Measurements from ENCODE around the gene PPP6R1. TPM values are rescaled to one million over a fixed set of nuclear protein-coding genes. Genes with fewer than 3 reads are reported as not detected.

PPP6R1 gene
- total RNA-seq, 2 experiments from 2014 or later, result 89.6 to 161 TPM

- no peak for DNase-seq (ENCODE audit: low spot score)
- H4K20me1 ChIP-seq (ENCODE audit: insufficient read depth, low read length), result no peaks in the 10 kb centered on the region
- no TSS peak for BruUV-seq (replicated peaks)
- ChIA-PET POLR2A (interaction anchor here (0.8 to 1.8 kb wide), 2 partner anchors 23 to 47 kb away, joined by 4 to 5 read pairs; no protein-coding TSS in a partner anchor), CTCF (ENCODE audit: unreplicated experiment) (interaction anchor here (0.6 to 1.2 kb wide), 4 partner anchors 9 to 159 kb away, joined by 3 to 5 read pairs (median 4); partner anchors contain the start of gene TMEM238)
- no peaks in the 10 kb centered on the region for H3K9me3 ChIP-seq (ENCODE audit: low read length)
- H3K36me3 ChIP-seq (ENCODE audit: insufficient read depth, low read length), result peaks cover 31% of the 10 kb centered on the region
- no peaks in the 10 kb centered on the region for H3K79me2 ChIP-seq (ENCODE audit: insufficient read depth, low read depth, low read length)
- H3K4me2 ChIP-seq (ENCODE audit: low read length), result peak overlapping the region; percentile 71
- H3K4me1 ChIP-seq (ENCODE audit: insufficient read depth, low read length, poor library complexity, severe bottlenecking), result peaks cover 30% of the 10 kb centered on the region
- no peaks in the 10 kb centered on the region for H3K9me2 ChIP-seq (ENCODE audit: insufficient read depth, low read length)
- TF ChIP-seq, protein P1, sequence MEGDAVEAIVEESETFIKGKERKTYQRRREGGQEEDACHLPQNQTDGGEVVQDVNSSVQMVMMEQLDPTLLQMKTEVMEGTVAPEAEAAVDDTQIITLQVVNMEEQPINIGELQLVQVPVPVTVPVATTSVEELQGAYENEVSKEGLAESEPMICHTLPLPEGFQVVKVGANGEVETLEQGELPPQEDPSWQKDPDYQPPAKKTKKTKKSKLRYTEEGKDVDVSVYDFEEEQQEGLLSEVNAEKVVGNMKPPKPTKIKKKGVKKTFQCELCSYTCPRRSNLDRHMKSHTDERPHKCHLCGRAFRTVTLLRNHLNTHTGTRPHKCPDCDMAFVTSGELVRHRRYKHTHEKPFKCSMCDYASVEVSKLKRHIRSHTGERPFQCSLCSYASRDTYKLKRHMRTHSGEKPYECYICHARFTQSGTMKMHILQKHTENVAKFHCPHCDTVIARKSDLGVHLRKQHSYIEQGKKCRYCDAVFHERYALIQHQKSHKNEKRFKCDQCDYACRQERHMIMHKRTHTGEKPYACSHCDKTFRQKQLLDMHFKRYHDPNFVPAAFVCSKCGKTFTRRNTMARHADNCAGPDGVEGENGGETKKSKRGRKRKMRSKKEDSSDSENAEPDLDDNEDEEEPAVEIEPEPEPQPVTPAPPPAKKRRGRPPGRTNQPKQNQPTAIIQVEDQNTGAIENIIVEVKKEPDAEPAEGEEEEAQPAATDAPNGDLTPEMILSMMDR (conservative IDR thresholded peaks at IDR 0.05; ENCODE audit: low read length), result no peak
- no peak for TF ChIP-seq EZH2phosphoT487 (IDR thresholded peaks at IDR 0.05; ENCODE audit: borderline replicate concordance, low read depth, low read length)
- intact Hi-C loops (cut with micrococcal nuclease; ENCODE audit: unreplicated experiment), result loop anchor here (5.0 kb wide), 1 partner anchor 36 kb away; the partner anchor contains the start of gene KMT5C
- no peak overlapping the region for H2AFZ ChIP-seq (ENCODE audit: low read length)
- no peak overlapping the region for H3K27ac ChIP-seq (ENCODE audit: low read depth, low read length, poor library complexity, severe bottlenecking)
- no peak overlapping the region for H3K4me3 ChIP-seq (ENCODE audit: low read depth, low read length, poor library complexity, severe bottlenecking)
Observed at GRCh38 chr19:55300886-55301458, 42.2 kb upstream of the PPP6R1 start.

GRCh38 chr19:55299991-55300390, 41.2 kb upstream of the PPP6R1 start:
- H3K9me2 ChIP-seq (ENCODE audit: insufficient read depth, low read length), result no peaks in the 10 kb centered on the region
- BruUV-seq (replicated peaks), result no TSS peak
- TF ChIP-seq, protein P1 (conservative IDR thresholded peaks at IDR 0.05; ENCODE audit: low read length), result no peak
- TF ChIP-seq EZH2phosphoT487 (IDR thresholded peaks at IDR 0.05; ENCODE audit: borderline replicate concordance, low read depth, low read length), result no peak
- DNase-seq (ENCODE audit: low spot score), result no peak
- H3K4me2 ChIP-seq (ENCODE audit: low read length), result no peak overlapping the region
- H2AFZ ChIP-seq (ENCODE audit: low read length), result no peak overlapping the region
- H3K27ac ChIP-seq (ENCODE audit: low read depth, low read length, poor library complexity, severe bottlenecking), result no peak overlapping the region
- H3K4me1 ChIP-seq (ENCODE audit: insufficient read depth, low read length, poor library complexity, severe bottlenecking), result peaks cover 25% of the 10 kb centered on the region
- H3K4me3 ChIP-seq (ENCODE audit: low read depth, low read length, poor library complexity, severe bottlenecking), result no peak overlapping the region
- ChIA-PET CTCF (ENCODE audit: unreplicated experiment) (no interaction called here), POLR2A (no interaction called here)
- H4K20me1 ChIP-seq (ENCODE audit: insufficient read depth, low read length), result no peaks in the 10 kb centered on the region
- intact Hi-C loops (cut with micrococcal nuclease; ENCODE audit: unreplicated experiment), result loop anchor here (5.0 kb wide), 1 partner anchor 37 kb away; the partner anchor contains the start of gene KMT5C
- peaks cover 29% of the 10 kb centered on the region for H3K36me3 ChIP-seq (ENCODE audit: insufficient read depth, low read length)
- H3K79me2 ChIP-seq (ENCODE audit: insufficient read depth, low read depth, low read length), result no peaks in the 10 kb centered on the region
- H3K9me3 ChIP-seq (ENCODE audit: low read length), result no peaks in the 10 kb centered on the region

DNA sequence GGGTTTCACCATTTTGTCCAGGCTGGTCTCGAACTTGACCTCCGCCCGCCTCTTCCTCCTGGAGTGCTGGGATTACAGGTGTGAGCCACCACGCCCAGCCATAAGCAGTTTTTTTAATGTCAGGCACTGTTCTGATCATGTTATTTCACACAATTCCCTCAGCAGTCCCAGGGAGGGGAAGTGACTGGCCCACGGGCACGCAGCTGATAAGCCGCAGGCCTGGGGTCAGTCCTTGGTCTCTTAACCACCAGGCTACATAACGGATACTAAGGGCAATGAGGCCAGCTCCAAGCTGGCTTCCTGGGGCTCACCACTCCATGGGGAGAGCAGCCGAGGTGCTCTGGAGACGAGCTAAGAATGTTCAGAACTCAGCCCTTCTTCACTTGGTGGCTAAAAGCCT, 38.5 kb upstream of the PPP6R1 start:
- CTCF ChIA-PET (ENCODE audit: unreplicated experiment), result no interaction called here
- H3K4me2 ChIP-seq (ENCODE audit: low read length), result no peak overlapping the region
- intact Hi-C loops (cut with micrococcal nuclease; ENCODE audit: unreplicated experiment), result no loop called here
- no peak for DNase-seq (ENCODE audit: low spot score)
- H3K9me3 ChIP-seq (ENCODE audit: low read length), result no peaks in the 10 kb centered on the region
- no peak overlapping the region for H3K4me3 ChIP-seq (ENCODE audit: low read depth, low read length, poor library complexity, severe bottlenecking)
- H3K9me2 ChIP-seq (ENCODE audit: insufficient read depth, low read length), result no peaks in the 10 kb centered on the region
- POLR2A ChIA-PET, result interaction anchor here (0.6 kb wide), 1 partner anchor 40 kb away, joined by 3 read pairs; no protein-coding TSS in a partner anchor
- no peaks in the 10 kb centered on the region for H4K20me1 ChIP-seq (ENCODE audit: insufficient read depth, low read length)
- H3K36me3 ChIP-seq (ENCODE audit: insufficient read depth, low read length), result peaks cover 15% of the 10 kb centered on the region
- no TSS peak for BruUV-seq (replicated peaks)
- no peaks in the 10 kb centered on the region for H3K79me2 ChIP-seq (ENCODE audit: insufficient read depth, low read depth, low read length)
- H3K27ac ChIP-seq (ENCODE audit: low read depth, low read length, poor library complexity, severe bottlenecking), result no peak overlapping the region
- H2AFZ ChIP-seq (ENCODE audit: low read length), result no peak overlapping the region
- H3K4me1 ChIP-seq (ENCODE audit: insufficient read depth, low read length, poor library complexity, severe bottlenecking), result peaks cover 21% of the 10 kb centered on the region
- TF ChIP-seq, protein P1 (conservative IDR thresholded peaks at IDR 0.05; ENCODE audit: low read length), result no peak
- TF ChIP-seq EZH2phosphoT487 (IDR thresholded peaks at IDR 0.05; ENCODE audit: borderline replicate concordance, low read depth, low read length), result no peak

Data from OCI-LY7 (cell line).